Stimulated activated CD8-positive, alpha-beta memory T cell treated with anti-CD3 and anti-CD28 coated beads, Interleukin-4, amount 100 ng/mL, for 1 hour (primary cell): Measurements from ENCODE around the gene ACLY.

Experiments
- DNase-seq, 2 donors: peaks; one replicate each; pipeline ENCODE4 v3.0.0-alpha.2; 2020; ENCODE audit warnings: low read depth in 2 of 2, low spot score in 1 of 2

ACLY gene

GRCh38 chr17:41918314-41919164 is at the start of gene ACLY:
Gene ACLY (minus strand): TSS chr17:41918951. CDS start chr17:41913873, 5,078 bp downstream.
- DNase-seq = peak; percentile 85 to 90

GRCh38 chr17:41967921-41968578 is 49.3 kb upstream of the ACLY start:
- no peak for DNase-seq

GRCh38 chr17:41967141-41967920 is 48.6 kb upstream of the ACLY start:
- no peak for DNase-seq

GRCh38 chr17:41966463-41967140 is 47.9 kb upstream of the ACLY start, which contains the start of gene CNP:
Gene CNP (plus strand): TSS chr17:41966795. CDS start chr17:41966885, 90 bp downstream.
- peak; percentile 80 to 87 for DNase-seq

GRCh38 chr17:41965694-41966462 is 47.1 kb upstream of the ACLY start:
- peak; percentile 18 to 41 for DNase-seq

- DNase-seq = peak; percentile 42 to 44
Observed at GRCh38 chr17:41962768-41963434, 44.1 kb upstream of the ACLY start.

GRCh38 chr17:41962111-41962510 is 43.4 kb upstream of the ACLY start:
- DNase-seq = no peak

GRCh38 chr17:41959336-41960095 is 40.8 kb upstream of the ACLY start:
- no peak for DNase-seq

- DNase-seq = no peak
Observed at GRCh38 chr17:41959030-41959335, 40.2 kb upstream of the ACLY start.

GRCh38 chr17:41957869-41958439 is 39.2 kb upstream of the ACLY start:
- no peak for DNase-seq

GRCh38 chr17:41957031-41957868 is 38.5 kb upstream of the ACLY start:
- no peak for DNase-seq

- DNase-seq = no peak
Observed at GRCh38 chr17:41956522-41956921, 37.8 kb upstream of the ACLY start.

GRCh38 chr17:41948762-41949460 is 30.2 kb upstream of the ACLY start:
- no peak for DNase-seq

- no peak for DNase-seq
Observed at GRCh38 chr17:41944943-41945342, 26.2 kb upstream of the ACLY start.

GRCh38 chr17:41943492-41943891 is 24.7 kb upstream of the ACLY start:
- no peak for DNase-seq

- no peak for DNase-seq
Observed at GRCh38 chr17:41942626-41943373, 24.0 kb upstream of the ACLY start.

GRCh38 chr17:41941168-41941567 is 22.4 kb upstream of the ACLY start:
- DNase-seq = no peak
